AG08396 (cell line): ENCODE measurements around the gene MXD3.
"Not testable (repeated sequence)": the region's sequence is repeated elsewhere in the genome, so short reads cannot be mapped to it uniquely, and the experiment has no call there.

Experiments used
- DNase-seq: peaks from one replicate; pipeline ENCODE4 v3.0.0; 2012; ENCODE audit warnings: low spot score, mixed read lengths

The MXD3 gene

GRCh38 chr5:177311723-177312648 is at the start of gene MXD3:
Gene MXD3 (minus strand): TSS chr5:177311898. CDS start chr5:177311830, 68 bp downstream.
- DNase-seq = peak; percentile 98

GRCh38 chr5:177360740-177361139 is 49.0 kb upstream of the MXD3 start:
- DNase-seq = not testable (repeated sequence)

GRCh38 chr5:177359860-177360259 is 48.2 kb upstream of the MXD3 start:
- no peak for DNase-seq

- DNase-seq = no peak
These were observed 47.8 kb upstream of the MXD3 start for GRCh38 chr5:177359451-177359851.

GRCh38 chr5:177358370-177358819 is 46.7 kb upstream of the MXD3 start:
- DNase-seq = no peak

- DNase-seq = no peak
These were observed 46.0 kb upstream of the MXD3 start, which contains the start of gene RGS14 for GRCh38 chr5:177357459-177358351. Gene RGS14 (plus strand): TSS chr5:177357924. CDS start chr5:177358025, 101 bp downstream.

GRCh38 chr5:177357146-177357458 is 45.4 kb upstream of the MXD3 start:
- no peak for DNase-seq

GRCh38 chr5:177356746-177357145 is 45.0 kb upstream of the MXD3 start:
- no peak for DNase-seq

GRCh38 chr5:177355868-177356168 is 44.1 kb upstream of the MXD3 start:
- DNase-seq = no peak

- no peak for DNase-seq
These were observed 43.6 kb upstream of the MXD3 start for GRCh38 chr5:177355162-177355867.

- DNase-seq = no peak
These were observed 43.0 kb upstream of the MXD3 start for GRCh38 chr5:177354711-177355110.

- no peak for DNase-seq
These were observed 42.6 kb upstream of the MXD3 start for GRCh38 chr5:177354256-177354655.

- no peak for DNase-seq
These were observed 41.4 kb upstream of the MXD3 start for GRCh38 chr5:177353093-177353492.

GRCh38 chr5:177351392-177352329 is 40.0 kb upstream of the MXD3 start, which contains the start of gene LMAN2:
Gene LMAN2 (minus strand): TSS chr5:177351668. CDS start chr5:177351647, 21 bp downstream.
- DNase-seq = peak; percentile 97

GRCh38 chr5:177350776-177351391 is 39.2 kb upstream of the MXD3 start:
- DNase-seq = no peak

- no peak for DNase-seq
These were observed 38.1 kb upstream of the MXD3 start for GRCh38 chr5:177349762-177350161.

GRCh38 chr5:177349362-177349647 is 37.6 kb upstream of the MXD3 start:
- no peak for DNase-seq

GRCh38 chr5:177347699-177348098 is 36.0 kb upstream of the MXD3 start:
- no peak for DNase-seq

- DNase-seq = no peak
These were observed 35.1 kb upstream of the MXD3 start for GRCh38 chr5:177346820-177347219.

GRCh38 chr5:177344891-177345290 is 33.2 kb upstream of the MXD3 start:
- no peak for DNase-seq

- no peak for DNase-seq
These were observed 32.1 kb upstream of the MXD3 start for GRCh38 chr5:177343777-177344176.
